Panc1 (cell line): ENCODE results near the gene MPP3. TPM values are rescaled to one million over a fixed set of nuclear protein-coding genes. Genes with fewer than 3 reads are reported as not detected.

ENCODE experiments used
- ATAC-seq: fragments of 200-7000 bp; cut with Tn5 transposase; 2 replicates; pipeline ENCODE4 v1.9.1; 2020; ENCODE audit warnings: mild to moderate bottlenecking, moderate library complexity
- BruUV-seq: library from RNA; stranded (reverse); fragments of 400-500 nt; replicated peaks from 2 replicates; lab custom pipeline; 2021; lab: Mats Ljungman, UMichigan
- CTCF ChIA-PET: fragments of 300-600 bp; sonication (Branson Sonifier 250); formaldehyde crosslinking; loops from one replicate; lab custom pipeline; 2022; ENCODE audit warnings: antibody characterized with exemption; lab: Charles Lee
- POLR2A ChIA-PET: fragments of 300-600 bp; sonication (Branson Sonifier 250); formaldehyde crosslinking; loops from one replicate; lab custom pipeline; 2022; ENCODE audit warnings: antibody characterized with exemption; lab: Charles Lee
- DNase-seq: peaks from one replicate; pipeline ENCODE4 v3.0.0-alpha.2; 2010; ENCODE audit warnings: low read depth, low spot score
- H3K27ac ChIP-seq: 2 replicates; pipeline ENCODE4 v1.5.1; 2011; ENCODE audit warnings: mild to moderate bottlenecking, low read length, inconsistent platforms
- H3K27me3 ChIP-seq: fragments of 200-500 bp; sonication (Bioruptor generic); 2 replicates; pipeline ENCODE4 v1.6.0; 2014; ENCODE audit warnings: low read length, inconsistent platforms; ENCODE audit not compliant: control insufficient read depth, insufficient read depth
- H3K36me3 ChIP-seq: fragments of 200-500 bp; sonication (Bioruptor generic); 2 replicates; pipeline ENCODE4 v1.5.1; 2014; ENCODE audit warnings: inconsistent platforms, mild to moderate bottlenecking, low read length, moderate library complexity; ENCODE audit not compliant: control insufficient read depth, insufficient read depth
- H3K4me1 ChIP-seq: 2 replicates; pipeline ENCODE4 v1.5.1; 2011; ENCODE audit warnings: inconsistent platforms, mild to moderate bottlenecking, low read length, moderate library complexity; ENCODE audit not compliant: control insufficient read depth, insufficient read depth
- H3K4me3 ChIP-seq, 2 experiments: 2 replicates each; pipeline ENCODE4 v1.5.1; 2011 to 2012; ENCODE audit warnings: low read depth in 2 of 2, low read length in 2 of 2, mild to moderate bottlenecking in 2 of 2, inconsistent platforms in 1 of 2, moderate library complexity in 1 of 2
- H3K9me3 ChIP-seq: fragments of 200-500 bp; sonication (Bioruptor generic); 2 replicates; pipeline ENCODE4 v1.5.1; 2014; ENCODE audit warnings: low read depth, mild to moderate bottlenecking, inconsistent platforms, low read length, moderate library complexity; ENCODE audit not compliant: control insufficient read depth, insufficient read depth
- CTCF ChIP-seq: fragments of 450-650 bp; IDR thresholded peaks from 2 replicates; pipeline ENCODE4 v1.5.1; 2017; ENCODE audit warnings: mild to moderate bottlenecking
- POLR2AphosphoS5 ChIP-seq: IDR thresholded peaks from 2 replicates; pipeline ENCODE4 v1.6.1; 2012; ENCODE audit warnings: mild to moderate bottlenecking, low read depth, low read length, moderate library complexity
- REST ChIP-seq, 2 experiments: IDR thresholded peaks; 2 replicates each; pipeline ENCODE4 v1.6.1; 2011 to 2012; ENCODE audit warnings: low read depth in 2 of 2, control low read depth in 1 of 2, low read length in 1 of 2, mild to moderate bottlenecking in 1 of 2, moderate library complexity in 1 of 2; ENCODE audit not compliant: insufficient read depth in 1 of 2
- SIN3A ChIP-seq: IDR thresholded peaks from 2 replicates; pipeline ENCODE4 v1.6.1; 2012; ENCODE audit warnings: low read depth, mild to moderate bottlenecking, low read length, moderate library complexity, borderline replicate concordance; ENCODE audit not compliant: insufficient read depth
- TCF7L2 ChIP-seq: IDR thresholded peaks from 2 replicates; pipeline ENCODE4 v1.6.1; 2011; ENCODE audit warnings: mild to moderate bottlenecking, low read depth, low read length, inconsistent platforms
- in situ Hi-C: cut with HindIII; loops from 2 replicates; pipeline ENCODE4 v1.10.0; 2016; ENCODE audit warnings: low sequenced_read_pairs, low pct_unique_long_range_greater_than_20kb
- intact Hi-C: fragments of 100-400 bp; cut with micrococcal nuclease; formaldehyde crosslinking; loops from one replicate; pipeline ENCODE4 v1.10.0; 2022; ENCODE audit not compliant: unreplicated experiment
- total RNA-seq: library from RNA; stranded (reverse); gene quantifications from one replicate; pipeline ENCODE4 v1.2.1, GENCODE V29; 2021; ENCODE audit not compliant: unreplicated experiment

MPP3 gene
- total RNA-seq, 1 experiment from 2014 or later: 7.1 TPM

- no TSS peak for BruUV-seq
- Histone ChIP-seq H3K36me3 (no peaks in the 10 kb centered on the region), H3K27ac (no peak overlapping the region), H3K4me1 (no peaks in the 10 kb centered on the region), H3K9me3 (no peaks in the 10 kb centered on the region), H3K4me3 (no peak overlapping the region), H3K27me3 (no peaks in the 10 kb centered on the region)
- DNase-seq: no peak
- no peak for ATAC-seq
- in situ Hi-C loops (no loop called here), intact Hi-C loops (no loop called here)
- ChIA-PET POLR2A (no interaction called here), CTCF (no interaction called here)
- TF ChIP-seq REST (IDR thresholded peaks at IDR 0.05; ENCODE audit: insufficient read depth in 1 of 2, low read depth in 2 of 2, low read length in 1 of 2): no peak
- no peak for TF ChIP-seq TCF7L2
- TF ChIP-seq POLR2AphosphoS5: no peak
- TF ChIP-seq CTCF: no peak
- TF ChIP-seq SIN3A: no peak
Measured at GRCh38 chr17:43860077-43860725, 27.3 kb upstream of the MPP3 start.

- Histone ChIP-seq H3K9me3 (no peaks in the 10 kb centered on the region), H3K36me3 (no peaks in the 10 kb centered on the region), H3K27me3 (no peaks in the 10 kb centered on the region), H3K4me3 (no peak overlapping the region), H3K27ac (no peak overlapping the region), H3K4me1 (no peaks in the 10 kb centered on the region)
- in situ Hi-C loops (no loop called here), intact Hi-C loops (no loop called here)
- BruUV-seq: no TSS peak
- ATAC-seq: no peak
- ChIA-PET POLR2A (no interaction called here), CTCF (no interaction called here)
- TF ChIP-seq TCF7L2: no peak
- TF ChIP-seq CTCF: no peak
- TF ChIP-seq REST (IDR thresholded peaks at IDR 0.05; ENCODE audit: insufficient read depth in 1 of 2, low read depth in 2 of 2, low read length in 1 of 2): no peak
- TF ChIP-seq SIN3A: no peak
- no peak for TF ChIP-seq POLR2AphosphoS5
- DNase-seq: no peak
Measured at GRCh38 chr17:43857957-43858600, 25.1 kb upstream of the MPP3 start.
